ENCODE measurements around the gene COMMD10. TPM values are rescaled to one million over a fixed set of nuclear protein-coding genes. Genes with fewer than 3 reads are reported as not detected.

Gene COMMD10
- total and polyA plus RNA-seq, 2 donors (not counting 1 experiment from before 2014, with no cell fraction given), result 19.8 to 48.7 TPM

GRCh38 chr5:116305899-116306298 is 221.1 kb downstream of the COMMD10 start:
- no peak overlapping the region for H3K4me3 ChIP-seq (ENCODE audit: control extremely low read depth in 1 of 5, extremely low read depth in 1 of 5, insufficient read depth in 1 of 5, low read depth in 2 of 5, low read length in 4 of 5)
- DNase-seq, result no peak
- ChIA-PET CTCF (no interaction called here), POLR2A (no interaction called here)
- peaks cover 9 to 19% (median 10%) of the 10 kb centered on the region in 3 donors for H3K9me3 ChIP-seq (ENCODE audit: control extremely low read depth in 1 of 3, control insufficient read depth in 2 of 3, insufficient read depth in 1 of 3, low read length in 2 of 3)
- no peak overlapping the region for H3K27ac ChIP-seq (ENCODE audit: low read length in 2 of 2)
- no peaks in the 10 kb centered on the region for H3K27me3 ChIP-seq (replicated peaks in 1 of 4; ENCODE audit: control extremely low read depth in 1 of 4, control insufficient read depth in 3 of 4, insufficient read depth in 4 of 4, low read length in 3 of 4)
- H3K9me3 Mint-ChIP-seq (ENCODE audit: insufficient read depth), result peaks cover 31% of the 10 kb centered on the region
- no peak overlapping the region for H3K27ac Mint-ChIP-seq
- no peak overlapping the region for H3K9ac ChIP-seq (ENCODE audit: low read length)
- no peak overlapping the region for H3K4me2 ChIP-seq (replicated peaks; ENCODE audit: low read depth, low read length, poor library complexity, severe bottlenecking)
- no peak for ATAC-seq (ENCODE audit: low read depth)
- no peak overlapping the region for H2AFZ ChIP-seq (ENCODE audit: insufficient read depth, low read depth, low read length, poor library complexity, severe bottlenecking)
- no peaks in the 10 kb centered on the region for H3K79me2 ChIP-seq (ENCODE audit: control insufficient read depth, insufficient read depth, low read length)
- TF ChIP-seq CTCF (IDR thresholded peaks at IDR 0.05) (no peak), EZH2 (IDR thresholded peaks at IDR 0.05; ENCODE audit: borderline replicate concordance, insufficient read depth, low read depth, low read length, poor library complexity, severe bottlenecking) (no peak)
- intact Hi-C loops (cut with micrococcal nuclease), result no loop called here
- H3K4me3 Mint-ChIP-seq, result no peak overlapping the region
- peaks cover 6 to 47% of the 10 kb centered on the region in 2 experiments for H3K36me3 ChIP-seq (replicated peaks in 1 of 2; ENCODE audit: control extremely low read depth in 1 of 2, control insufficient read depth in 1 of 2, extremely low read depth in 1 of 2, insufficient read depth in 2 of 2, low read length in 1 of 2)
- WGBS (ENCODE audit: insufficient coverage), result no CpG with 5 or more reads among the region's 1 CpG
- no peaks in the 10 kb centered on the region for H3K4me1 Mint-ChIP-seq
- H3K4me1 ChIP-seq (ENCODE audit: control insufficient read depth in 2 of 2, insufficient read depth in 2 of 2, low read length in 2 of 2), result no peaks in the 10 kb centered on the region
- H4K20me1 ChIP-seq (ENCODE audit: control insufficient read depth, insufficient read depth, low read length, poor library complexity, severe bottlenecking), result no peaks in the 10 kb centered on the region
- H3K27me3 Mint-ChIP-seq, result no peaks in the 10 kb centered on the region

GRCh38 chr5:116306846-116307245 is 222.0 kb downstream of the COMMD10 start:
- ATAC-seq (ENCODE audit: low read depth), result no peak
- peaks cover 9 to 19% (median 10%) of the 10 kb centered on the region in 3 donors for H3K9me3 ChIP-seq (ENCODE audit: control extremely low read depth in 1 of 3, control insufficient read depth in 2 of 3, insufficient read depth in 1 of 3, low read length in 2 of 3)
- no peak overlapping the region for H3K27ac Mint-ChIP-seq
- no peaks in the 10 kb centered on the region for H3K27me3 ChIP-seq (replicated peaks in 1 of 4; ENCODE audit: control extremely low read depth in 1 of 4, control insufficient read depth in 3 of 4, insufficient read depth in 4 of 4, low read length in 3 of 4)
- 100% methylated on average over 1 of the region's 2 CpGs for WGBS (ENCODE audit: insufficient coverage)
- intact Hi-C loops (cut with micrococcal nuclease), result no loop called here
- H3K4me3 ChIP-seq (ENCODE audit: control extremely low read depth in 1 of 5, extremely low read depth in 1 of 5, insufficient read depth in 1 of 5, low read depth in 2 of 5, low read length in 4 of 5), result no peak overlapping the region
- H3K27me3 Mint-ChIP-seq, result no peaks in the 10 kb centered on the region
- CTCF ChIA-PET, result no interaction called here
- H2AFZ ChIP-seq (ENCODE audit: insufficient read depth, low read depth, low read length, poor library complexity, severe bottlenecking), result no peak overlapping the region
- no peaks in the 10 kb centered on the region for H3K4me1 Mint-ChIP-seq
- H3K4me3 Mint-ChIP-seq, result no peak overlapping the region
- no peaks in the 10 kb centered on the region for H3K4me1 ChIP-seq (ENCODE audit: control insufficient read depth in 2 of 2, insufficient read depth in 2 of 2, low read length in 2 of 2)
- POLR2A ChIA-PET, result no interaction called here
- TF ChIP-seq EZH2 (IDR thresholded peaks at IDR 0.05; ENCODE audit: borderline replicate concordance, insufficient read depth, low read depth, low read length, poor library complexity, severe bottlenecking), result no peak
- no peak for TF ChIP-seq CTCF (IDR thresholded peaks at IDR 0.05)
- no peak overlapping the region for H3K4me2 ChIP-seq (replicated peaks; ENCODE audit: low read depth, low read length, poor library complexity, severe bottlenecking)
- H3K79me2 ChIP-seq (ENCODE audit: control insufficient read depth, insufficient read depth, low read length), result no peaks in the 10 kb centered on the region
- no peaks in the 10 kb centered on the region for H4K20me1 ChIP-seq (ENCODE audit: control insufficient read depth, insufficient read depth, low read length, poor library complexity, severe bottlenecking)
- no peak overlapping the region for H3K9ac ChIP-seq (ENCODE audit: low read length)
- H3K9me3 Mint-ChIP-seq (ENCODE audit: insufficient read depth), result peaks cover 35% of the 10 kb centered on the region
- peaks cover 5 to 40% of the 10 kb centered on the region in 2 experiments for H3K36me3 ChIP-seq (replicated peaks in 1 of 2; ENCODE audit: control extremely low read depth in 1 of 2, control insufficient read depth in 1 of 2, extremely low read depth in 1 of 2, insufficient read depth in 2 of 2, low read length in 1 of 2)
- H3K27ac ChIP-seq (ENCODE audit: low read length in 2 of 2), result no peak overlapping the region
- no peak for DNase-seq
